ENCODE data around the gene FTCD. TPM values are rescaled to one million over a fixed set of nuclear protein-coding genes. Genes with fewer than 3 reads are reported as not detected.

FTCD gene
- polyA plus RNA-seq, 1 experiment = 0.06 TPM

GRCh38 chr21:46138383-46138970 is 16.9 kb downstream of the FTCD start:
- H3K4me3 ChIP-seq (ENCODE audit: low read depth, low read length) = no peak overlapping the region
- ChIA-PET POLR2A (no interaction called here), CTCF (no interaction called here)
- H3K27me3 ChIP-seq (ENCODE audit: control insufficient read depth, insufficient read depth, low read length) = peaks cover 4% of the 10 kb centered on the region
- H3K36me3 ChIP-seq (ENCODE audit: control insufficient read depth, insufficient read depth, low read length) = no peaks in the 10 kb centered on the region
- DNase-seq (ENCODE audit: low read depth) = no peak
- no peak for TF ChIP-seq CTCF (IDR thresholded peaks at IDR 0.05; ENCODE audit: insufficient read depth, low read depth, low read length)

GRCh38 chr21:46137908-46138307 is 17.5 kb downstream of the FTCD start:
- Histone ChIP-seq H3K36me3 (ENCODE audit: control insufficient read depth, insufficient read depth, low read length) (no peaks in the 10 kb centered on the region), H3K27me3 (ENCODE audit: control insufficient read depth, insufficient read depth, low read length) (peaks cover 4% of the 10 kb centered on the region), H3K4me3 (ENCODE audit: low read depth, low read length) (no peak overlapping the region)
- CTCF ChIA-PET = no interaction called here
- TF ChIP-seq CTCF (IDR thresholded peaks at IDR 0.05; ENCODE audit: insufficient read depth, low read depth, low read length) = no peak
- POLR2A ChIA-PET = no interaction called here
- DNase-seq (ENCODE audit: low read depth) = no peak

- no peak overlapping the region for H3K4me3 ChIP-seq (ENCODE audit: low read depth, low read length)
- DNase-seq (ENCODE audit: low read depth) = no peak
- H3K27me3 ChIP-seq (ENCODE audit: control insufficient read depth, insufficient read depth, low read length) = peaks cover 4% of the 10 kb centered on the region
- peaks cover 5% of the 10 kb centered on the region for H3K36me3 ChIP-seq (ENCODE audit: control insufficient read depth, insufficient read depth, low read length)
- CTCF ChIA-PET = interaction anchor here (1.4 kb wide), 1 partner anchor 167 kb away, joined by 5 read pairs; no protein-coding TSS in a partner anchor
- no peak for TF ChIP-seq CTCF (IDR thresholded peaks at IDR 0.05; ENCODE audit: insufficient read depth, low read depth, low read length)
- POLR2A ChIA-PET = no interaction called here
Observed at GRCh38 chr21:46136739-46137349, 18.5 kb downstream of the FTCD start.

- POLR2A ChIA-PET = no interaction called here
- Histone ChIP-seq H3K27me3 (ENCODE audit: control insufficient read depth, insufficient read depth, low read length) (peaks cover 4% of the 10 kb centered on the region), H3K36me3 (ENCODE audit: control insufficient read depth, insufficient read depth, low read length) (peaks cover 8% of the 10 kb centered on the region), H3K4me3 (ENCODE audit: low read depth, low read length) (no peak overlapping the region)
- peak; percentile 32; the same call in 1 of the 2 replicates for TF ChIP-seq CTCF (IDR thresholded peaks at IDR 0.05; ENCODE audit: insufficient read depth, low read depth, low read length)
- DNase-seq (ENCODE audit: low read depth) = no peak
- CTCF ChIA-PET = interaction anchor here (1.4 kb wide), 1 partner anchor 166 kb away, joined by 5 read pairs; no protein-coding TSS in a partner anchor
Observed at GRCh38 chr21:46135782-46136395, 19.5 kb downstream of the FTCD start.

- Histone ChIP-seq H3K27me3 (ENCODE audit: control insufficient read depth, insufficient read depth, low read length) (no peaks in the 10 kb centered on the region), H3K4me3 (ENCODE audit: low read depth, low read length) (no peak overlapping the region), H3K36me3 (ENCODE audit: control insufficient read depth, insufficient read depth, low read length) (peaks cover 34% of the 10 kb centered on the region)
- no peak for DNase-seq (ENCODE audit: low read depth)
- TF ChIP-seq CTCF (IDR thresholded peaks at IDR 0.05; ENCODE audit: insufficient read depth, low read depth, low read length) = no peak
- CTCF ChIA-PET = no interaction called here
- POLR2A ChIA-PET = no interaction called here
Observed at GRCh38 chr21:46131838-46132651, 23.3 kb downstream of the FTCD start.

Measured in BJ (cell line).